Ishikawa (cell line): ENCODE data around the gene MIB2.

Experiments used
- CEBPB ChIP-seq: IDR thresholded peaks from 2 replicates; pipeline ENCODE4 v1.6.1; 2012
- CREB1 ChIP-seq: IDR thresholded peaks from 2 replicates; pipeline ENCODE4 v1.6.1; 2012; ENCODE audit warnings: low read depth
- EGR1 ChIP-seq: IDR thresholded peaks from 2 replicates; pipeline ENCODE4 v1.6.1; 2012
- EP300 ChIP-seq: IDR thresholded peaks from 2 replicates; pipeline ENCODE4 v1.6.1; 2012; ENCODE audit warnings: borderline replicate concordance
- FOXM1 ChIP-seq: IDR thresholded peaks from 2 replicates; pipeline ENCODE4 v1.6.1; 2012; ENCODE audit warnings: low read depth, borderline replicate concordance
- NFIC ChIP-seq: IDR thresholded peaks from 2 replicates; pipeline ENCODE4 v1.6.1; 2012
- RAD21 ChIP-seq: IDR thresholded peaks from 2 replicates; pipeline ENCODE4 v1.6.1; 2012; ENCODE audit warnings: low read depth
- REST ChIP-seq: IDR thresholded peaks from 2 replicates; pipeline ENCODE4 v1.6.1; 2012; ENCODE audit warnings: low read depth, mild to moderate bottlenecking
- TAF1 ChIP-seq: IDR thresholded peaks from 2 replicates; pipeline ENCODE4 v1.6.1; 2012; ENCODE audit warnings: low read depth, mild to moderate bottlenecking
- TCF12 ChIP-seq: IDR thresholded peaks from 2 replicates; pipeline ENCODE4 v1.6.1; 2012; ENCODE audit warnings: low read depth
- TEAD4 ChIP-seq: IDR thresholded peaks from 2 replicates; pipeline ENCODE4 v1.6.1; 2012
- YY1 ChIP-seq: IDR thresholded peaks from 2 replicates; pipeline ENCODE4 v1.6.1; 2012; ENCODE audit warnings: low read depth
- ZBTB7A ChIP-seq: IDR thresholded peaks from 2 replicates; pipeline ENCODE4 v1.6.1; 2012; ENCODE audit warnings: low read depth
- TF ChIP-seq, protein P1 (sequence below): IDR thresholded peaks from 2 replicates; pipeline ENCODE4 v1.6.1; 2012

DNA sequence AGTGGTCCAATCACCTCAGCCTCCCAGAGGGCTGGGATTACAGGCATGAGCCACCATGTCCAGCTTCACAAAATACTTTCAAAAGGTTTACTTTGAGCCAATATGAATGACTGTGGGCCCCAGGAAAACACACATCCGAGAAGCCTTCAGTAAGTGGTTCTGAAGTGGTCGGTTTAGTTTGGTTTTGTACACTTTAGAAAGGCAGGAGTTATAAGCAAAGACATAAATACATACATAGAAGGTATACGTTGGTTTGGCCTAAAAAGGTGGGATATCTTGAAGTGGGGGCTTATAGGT lies 3.2 kb upstream of the MIB2 start:
- TF ChIP-seq EP300 = no peak
- no peak for TF ChIP-seq RAD21
- no peak for TF ChIP-seq REST
- TF ChIP-seq EGR1 = no peak
- no peak for TF ChIP-seq ZBTB7A
- TF ChIP-seq TEAD4 = no peak
- TF ChIP-seq, protein P1, sequence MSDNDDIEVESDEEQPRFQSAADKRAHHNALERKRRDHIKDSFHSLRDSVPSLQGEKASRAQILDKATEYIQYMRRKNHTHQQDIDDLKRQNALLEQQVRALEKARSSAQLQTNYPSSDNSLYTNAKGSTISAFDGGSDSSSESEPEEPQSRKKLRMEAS = no peak
- no peak for TF ChIP-seq CEBPB
- TF ChIP-seq CREB1 = no peak
- TF ChIP-seq YY1 = no peak
- no peak for TF ChIP-seq TAF1
- no peak for TF ChIP-seq TCF12
- no peak for TF ChIP-seq FOXM1
- TF ChIP-seq NFIC = no peak
